ENCODE results near the gene PDX1.

The PDX1 gene

GRCh38 chr13:27927444-27928352 is 7.9 kb downstream of the PDX1 start:
- H3K36me3 ChIP-seq (ENCODE audit: control insufficient read depth in 2 of 2, insufficient read depth in 1 of 2, low read length in 2 of 2): peaks cover 0 to 5% of the 10 kb centered on the region in 2 experiments; a peak in 1 of 3 replicates
- H3K4me3 ChIP-seq (ENCODE audit: low read depth, low read length): no peak overlapping the region
- H3K9me3 ChIP-seq (ENCODE audit: control insufficient read depth, insufficient read depth, low read depth, low read length): no peaks in the 10 kb centered on the region
- H3K27ac ChIP-seq (ENCODE audit: extremely low read depth, low read depth, low read length): no peak overlapping the region
- H3K4me1 ChIP-seq (ENCODE audit: control insufficient read depth, insufficient read depth, low read length): no peaks in the 10 kb centered on the region
- ChIA-PET CTCF (no interaction called here), POLR2A (no interaction called here)
- TF ChIP-seq ZSCAN4 (tag by site-specific recombination; IDR thresholded peaks at IDR 0.05): no peak
- TF ChIP-seq ZNF623 (tag by site-specific recombination; IDR thresholded peaks at IDR 0.05): no peak
- no peak for TF ChIP-seq ZNF560 (tag by site-specific recombination; IDR thresholded peaks at IDR 0.05; ENCODE audit: borderline replicate concordance)
- TF ChIP-seq ZBTB49 (tag by site-specific recombination; IDR thresholded peaks at IDR 0.05; ENCODE audit: low read depth): no peak

- peaks cover 0 to 5% of the 10 kb centered on the region in 2 experiments; a peak in 1 of 3 replicates for H3K36me3 ChIP-seq (ENCODE audit: control insufficient read depth in 2 of 2, insufficient read depth in 1 of 2, low read length in 2 of 2)
- POLR2A ChIA-PET: no interaction called here
These were observed 8.6 kb downstream of the PDX1 start for GRCh38 chr13:27928353-27928804.

GRCh38 chr13:27928805-27929753 is 9.3 kb downstream of the PDX1 start:
- CTCF ChIA-PET: no interaction called here
- Histone ChIP-seq H3K4me1 (ENCODE audit: control insufficient read depth, insufficient read depth, low read length) (no peaks in the 10 kb centered on the region), H3K36me3 (ENCODE audit: control insufficient read depth in 2 of 2, insufficient read depth in 1 of 2, low read length in 2 of 2) (peaks cover 0 to 5% of the 10 kb centered on the region in 2 experiments; a peak in 1 of 3 replicates), H3K4me3 (ENCODE audit: low read depth, low read length) (no peak overlapping the region), H3K9me3 (ENCODE audit: control insufficient read depth, insufficient read depth, low read depth, low read length) (no peaks in the 10 kb centered on the region), H3K27ac (ENCODE audit: extremely low read depth, low read depth, low read length) (no peak overlapping the region)
- POLR2A ChIA-PET: no interaction called here
- TF ChIP-seq ZNF791 (tag by site-specific recombination; IDR thresholded peaks at IDR 0.05) (no peak), REST (tag by site-specific recombination; IDR thresholded peaks at IDR 0.05) (no peak), ZNF76 (tag by site-specific recombination; IDR thresholded peaks at IDR 0.05; ENCODE audit: borderline replicate concordance, low read depth) (no peak), ZNF140 (tag by site-specific recombination; IDR thresholded peaks at IDR 0.05) (no peak), SP2 (tag by site-specific recombination; IDR thresholded peaks at IDR 0.05) (no peak), ZNF513 (tag by site-specific recombination; IDR thresholded peaks at IDR 0.05) (no peak)

More at GRCh38 chr13:27928353-27928804, 8.6 kb downstream of the PDX1 start:
- Histone ChIP-seq H3K27ac (ENCODE audit: extremely low read depth, low read depth, low read length) (no peak overlapping the region), H3K9me3 (ENCODE audit: control insufficient read depth, insufficient read depth, low read depth, low read length) (no peaks in the 10 kb centered on the region), H3K4me1 (ENCODE audit: control insufficient read depth, insufficient read depth, low read length) (no peaks in the 10 kb centered on the region), H3K4me3 (ENCODE audit: low read depth, low read length) (no peak overlapping the region)
- TF ChIP-seq KLF8 (tag by site-specific recombination; IDR thresholded peaks at IDR 0.05) (no peak), OVOL3 (tag by site-specific recombination; IDR thresholded peaks at IDR 0.05) (no peak), ZNF146 (tag by site-specific recombination; IDR thresholded peaks at IDR 0.05) (no peak), BCL11A (tag by site-specific recombination; IDR thresholded peaks at IDR 0.05; ENCODE audit: low read depth) (no peak), ZNF175 (tag by site-specific recombination; IDR thresholded peaks at IDR 0.05) (no peak), ZBTB1 (tag by site-specific recombination; IDR thresholded peaks at IDR 0.05) (no peak), ZNF311 (tag by site-specific recombination; IDR thresholded peaks at IDR 0.05; ENCODE audit: borderline replicate concordance) (no peak), ZBTB44 (tag by site-specific recombination; IDR thresholded peaks at IDR 0.05) (no peak), ZNF747 (tag by site-specific recombination; IDR thresholded peaks at IDR 0.05) (no peak), ZNF664 (tag by site-specific recombination; IDR thresholded peaks at IDR 0.05) (no peak), ZNF324 (tag by site-specific recombination; IDR thresholded peaks at IDR 0.05) (no peak), SCRT2 (tag by site-specific recombination; IDR thresholded peaks at IDR 0.05) (no peak), ZNF274 (IDR thresholded peaks at IDR 0.05; ENCODE audit: low read length) (no peak), ZNF274 (tag by site-specific recombination; IDR thresholded peaks at IDR 0.05; ENCODE audit: borderline replicate concordance) (no peak)
- CTCF ChIA-PET: no interaction called here

Measured in HEK293 (cell line).